HepG2 (cell line): Measurements from ENCODE around the gene GRIFIN. TPM values are rescaled to one million over a fixed set of nuclear protein-coding genes. Genes with fewer than 3 reads are reported as not detected.

Source experiments
- ARID2 ChIP-seq: sonication (generic); formaldehyde crosslinking; IDR thresholded peaks from 2 replicates; pipeline ENCODE4 v1.8.1; 2022; ENCODE audit warnings: mild to moderate bottlenecking, missing genetic modification reagents, borderline replicate concordance
- ARNTL ChIP-seq: sonication (generic); formaldehyde crosslinking; IDR thresholded peaks from 2 replicates; pipeline ENCODE4 v1.4.0; 2020; ENCODE audit warnings: mild to moderate bottlenecking, missing genetic modification reagents
- ATF1 ChIP-seq: IDR thresholded peaks from 2 replicates; pipeline ENCODE4 v1.6.1; 2016; ENCODE audit warnings: mild to moderate bottlenecking, control low read depth
- FOXA1 ChIP-seq, 2 experiments: fragments of 450-650 bp in 1 of 2; sonication (generic) in 1 of 2; formaldehyde crosslinking in 1 of 2; IDR thresholded peaks; 2 replicates each; pipeline versions ENCODE4 v1.4.0 to v1.6.1; 2016 to 2020; ENCODE audit warnings: missing genetic modification reagents in 1 of 2
- HMGXB4 ChIP-seq, 2 experiments: sonication (generic) in 1 of 2; formaldehyde crosslinking in 1 of 2; IDR thresholded peaks; 2 replicates each; pipeline versions ENCODE4 v1.4.0 to v1.6.1; 2018 to 2020; ENCODE audit warnings: missing genetic modification reagents in 2 of 2, borderline replicate concordance in 1 of 2, low read depth in 1 of 2, mild to moderate bottlenecking in 1 of 2, missing biosample characterization in 1 of 2
- MIER2 ChIP-seq: IDR thresholded peaks from 2 replicates; pipeline ENCODE4 v1.6.1; 2016; ENCODE audit warnings: missing biosample characterization, missing genetic modification reagents
- MTA3 ChIP-seq: sonication (generic); formaldehyde crosslinking; IDR thresholded peaks from 2 replicates; pipeline ENCODE4 v1.4.0; 2020; ENCODE audit warnings: missing genetic modification reagents
- NFYC ChIP-seq: IDR thresholded peaks from 2 replicates; pipeline ENCODE4 v1.6.1; 2016; ENCODE audit warnings: missing genetic modification reagents, missing compliant biosample characterization
- POGK ChIP-seq: sonication (generic); formaldehyde crosslinking; conservative IDR thresholded peaks from 2 replicates; pipeline ENCODE4 v1.8.0; 2022; ENCODE audit warnings: mild to moderate bottlenecking, moderate library complexity, missing genetic modification reagents
- RARG ChIP-seq: sonication (generic); formaldehyde crosslinking; IDR thresholded peaks from 2 replicates; pipeline ENCODE4 v1.4.0; 2020; ENCODE audit warnings: low read depth, mild to moderate bottlenecking, missing genetic modification reagents
- RBM39 ChIP-seq: fragments of 200-400 bp; formaldehyde crosslinking; IDR thresholded peaks from one replicate; pipeline ENCODE4 v1.6.1; 2018; ENCODE audit warnings: antibody characterized with exemption, mild to moderate bottlenecking, low read depth, low read length; ENCODE audit not compliant: poor library complexity, severe bottlenecking
- SOX13 ChIP-seq, 3 experiments: fragments of 450-650 bp in 1 of 3; sonication (generic) in 1 of 3; formaldehyde crosslinking in 1 of 3; IDR thresholded peaks in 2 of 3; conservative IDR thresholded peaks in 1 of 3; 2 replicates each; pipeline versions ENCODE4 v1.5.0 to v1.6.1; 2016 to 2020; ENCODE audit warnings: antibody characterized with exemption in 1 of 3, mild to moderate bottlenecking in 1 of 3, missing compliant biosample characterization in 1 of 3, missing genetic modification reagents in 1 of 3, moderate library complexity in 1 of 3
- UBTF ChIP-seq: sonication (generic); formaldehyde crosslinking; IDR thresholded peaks from 2 replicates; pipeline ENCODE4 v1.4.0; 2020; ENCODE audit warnings: mild to moderate bottlenecking, missing genetic modification reagents
- ZEB1 ChIP-seq: IDR thresholded peaks from 2 replicates; pipeline ENCODE4 v1.6.1; 2012; ENCODE audit warnings: mild to moderate bottlenecking, low read depth, inconsistent platforms; ENCODE audit not compliant: insufficient replicate concordance
- ZNF232 ChIP-seq: sonication (generic); formaldehyde crosslinking; IDR thresholded peaks from 2 replicates; pipeline ENCODE4 v1.4.0; 2020; ENCODE audit warnings: missing genetic modification reagents, borderline replicate concordance
- ZNF350 ChIP-seq: sonication (generic); formaldehyde crosslinking; IDR thresholded peaks from 2 replicates; pipeline ENCODE4 v1.4.0; 2020; ENCODE audit warnings: mild to moderate bottlenecking, low read depth, missing genetic modification reagents, borderline replicate concordance
- ZNF777 ChIP-seq: sonication (generic); formaldehyde crosslinking; IDR thresholded peaks from 2 replicates; pipeline ENCODE4 v1.4.0; 2020; ENCODE audit warnings: missing genetic modification reagents
- ZSCAN20 ChIP-seq: sonication (generic); formaldehyde crosslinking; IDR thresholded peaks from 2 replicates; pipeline ENCODE4 v1.4.0; 2020; ENCODE audit warnings: missing genetic modification reagents, mild to moderate bottlenecking, borderline replicate concordance
- polyA plus RNA-seq, 8 experiments: library from polyadenylated mRNA; depleted of rRNA in 3 of 8; stranded (reverse) in 7 of 8; unstranded in 1 of 8; fragments of >200 nt; fragmentation: Illumina TruSeq in 4 of 8; extraction: Trizol in 4 of 8; gene quantifications; 2 replicates each; pipeline versions ENCODE4 v1.2.1 to v1.2.3, GENCODE V29; 2011 to 2016; ENCODE audit warnings: low read depth in 4 of 8, missing spikeins in 1 of 8, mixed read lengths in 1 of 8; ENCODE audit not compliant: insufficient read depth in 1 of 8
- total RNA-seq, 5 experiments: library from RNA; depleted of rRNA; stranded (reverse); fragments of >200 nt; fragmentation: Illumina TruSeq; extraction: Trizol; gene quantifications; 2 replicates each; pipeline ENCODE4 v1.2.3, GENCODE V29; 2016; ENCODE audit warnings: low read depth in 1 of 5
- TF ChIP-seq, protein P1 (sequence below): sonication (generic); formaldehyde crosslinking; conservative IDR thresholded peaks from 2 replicates; pipeline ENCODE4 v1.5.0; 2020; ENCODE audit warnings: missing genetic modification reagents

GRIFIN gene
- total and polyA plus RNA-seq, 2 of the 13 experiments (the other 11 are each of a cell fraction or from before 2014, with no cell fraction given): not detected

DNA sequence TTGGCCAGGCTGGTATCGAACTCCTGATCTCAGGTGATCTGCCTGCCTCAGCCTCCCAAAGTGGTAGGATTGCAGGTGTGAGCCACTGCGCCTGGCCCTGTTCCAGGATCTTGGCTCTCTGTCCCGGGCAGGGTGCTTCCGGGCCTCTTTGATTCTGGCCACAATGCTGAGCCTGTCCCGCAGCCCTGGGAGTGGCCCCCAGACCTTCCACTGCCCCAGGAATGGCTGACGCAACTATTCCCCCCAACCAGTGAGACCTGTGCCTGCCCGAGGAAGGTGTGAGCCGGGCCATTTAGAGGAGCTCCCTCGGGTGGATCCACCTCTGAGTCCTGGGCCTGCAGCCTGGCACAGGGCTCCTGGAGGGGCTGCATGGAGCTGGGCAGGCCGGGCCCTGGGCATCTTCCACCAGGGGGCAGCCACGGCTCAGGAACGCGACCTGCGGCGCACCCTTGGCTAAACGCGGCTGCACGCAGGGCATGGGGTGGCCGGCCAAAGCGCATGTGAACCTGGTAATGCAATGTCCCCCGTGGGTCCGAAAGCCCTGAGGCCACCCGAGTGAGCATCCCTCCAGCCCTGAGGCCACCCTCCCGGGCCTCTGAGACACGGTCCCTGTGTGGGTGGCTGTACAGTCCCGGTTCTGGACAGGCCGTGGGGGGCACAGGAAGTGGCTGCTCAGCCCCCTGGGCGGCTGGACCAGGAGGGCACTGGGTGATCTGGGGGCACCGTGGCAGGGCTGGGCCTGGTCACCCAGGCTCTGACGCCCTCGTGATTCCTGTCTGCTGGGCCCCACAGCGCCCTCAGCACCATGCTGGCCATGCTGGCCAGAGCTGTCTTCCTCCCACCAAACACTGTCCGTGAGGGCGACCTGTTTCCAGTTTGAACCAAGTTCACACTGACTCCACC, 24.8 kb downstream of the GRIFIN start (continued):
- TF ChIP-seq ZNF232 (CRISPR knock-in tag) (peak; percentile 62; the same call in 1 of the 2 replicates), ZNF350 (peak; percentile 30; the same call in 1 of the 2 replicates), UBTF (CRISPR knock-in tag) (peak; percentile 71), FOXA1 (IDR thresholded peaks at IDR 0.05) (no peak), FOXA1 (CRISPR knock-in tag; IDR thresholded peaks at IDR 0.05) (no peak), ZEB1 (no peak), NFYC (CRISPR knock-in tag) (no peak), POGK (CRISPR knock-in tag) (peak; percentile 15; the same call in 1 of the 2 replicates), MTA3 (CRISPR knock-in tag) (no peak), ARID2 (CRISPR knock-in tag) (peak; percentile 67; the same call in 1 of the 2 replicates), RARG (no peak), SOX13 (IDR thresholded peaks at IDR 0.05) (no peak), SOX13 (CRISPR knock-in tag; conservative IDR thresholded peaks at IDR 0.05 in 1 of 2, IDR thresholded peaks at IDR 0.05 in 1 of 2) (no peak), ARNTL (CRISPR knock-in tag) (0 out of 2 replicates have a peak, but pooled peaks have one; percentile 26), ATF1 (no peak), ZNF777 (CRISPR knock-in tag) (no peak; the same call in 1 of the 2 replicates), MIER2 (no peak), RBM39 (peak; percentile 44), HMGXB4 (CRISPR knock-in tag; IDR thresholded peaks at IDR 0.05; ENCODE audit: borderline replicate concordance in 1 of 2, low read depth in 1 of 2) (peak; percentile 75 to 96), ZSCAN20 (CRISPR knock-in tag) (peak; percentile 26; the same call in 1 of the 2 replicates)
- TF ChIP-seq, protein P1, sequence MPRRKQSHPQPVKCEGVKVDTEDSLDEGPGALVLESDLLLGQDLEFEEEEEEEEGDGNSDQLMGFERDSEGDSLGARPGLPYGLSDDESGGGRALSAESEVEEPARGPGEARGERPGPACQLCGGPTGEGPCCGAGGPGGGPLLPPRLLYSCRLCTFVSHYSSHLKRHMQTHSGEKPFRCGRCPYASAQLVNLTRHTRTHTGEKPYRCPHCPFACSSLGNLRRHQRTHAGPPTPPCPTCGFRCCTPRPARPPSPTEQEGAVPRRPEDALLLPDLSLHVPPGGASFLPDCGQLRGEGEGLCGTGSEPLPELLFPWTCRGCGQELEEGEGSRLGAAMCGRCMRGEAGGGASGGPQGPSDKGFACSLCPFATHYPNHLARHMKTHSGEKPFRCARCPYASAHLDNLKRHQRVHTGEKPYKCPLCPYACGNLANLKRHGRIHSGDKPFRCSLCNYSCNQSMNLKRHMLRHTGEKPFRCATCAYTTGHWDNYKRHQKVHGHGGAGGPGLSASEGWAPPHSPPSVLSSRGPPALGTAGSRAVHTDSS (CRISPR knock-in tag): no peak
